Measurements from ENCODE around the gene C11orf42.

The C11orf42 gene

DNA sequence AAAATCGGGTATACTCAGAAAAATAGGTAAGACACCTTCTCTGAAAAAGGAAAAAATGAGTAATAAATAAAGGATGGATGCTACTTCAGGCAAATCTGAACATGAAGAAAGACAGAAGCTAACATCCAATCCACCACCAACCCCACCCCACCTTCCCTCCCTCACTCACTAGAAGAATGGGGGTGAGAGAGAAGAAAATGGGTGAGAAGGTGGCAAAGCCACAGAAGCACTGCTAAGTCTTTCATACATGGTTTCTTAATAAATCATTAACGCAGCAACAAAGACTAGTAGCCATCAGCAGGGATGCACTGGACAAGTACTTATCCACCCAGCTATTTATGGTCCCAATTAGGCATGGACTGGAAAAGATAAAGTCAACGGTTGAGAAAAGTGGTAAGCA is 23.2 kb downstream of the C11orf42 start:
- no peak for TF ChIP-seq REST (IDR thresholded peaks at IDR 0.05; ENCODE audit: low read depth)
- no peak for TF ChIP-seq FOXM1 (IDR thresholded peaks at IDR 0.05; ENCODE audit: borderline replicate concordance, low read depth)
- no peak for TF ChIP-seq NFIC (IDR thresholded peaks at IDR 0.05)
- TF ChIP-seq YY1 (IDR thresholded peaks at IDR 0.05; ENCODE audit: low read depth) = no peak
- no peak for TF ChIP-seq EGR1 (IDR thresholded peaks at IDR 0.05)
- TF ChIP-seq, protein P1, sequence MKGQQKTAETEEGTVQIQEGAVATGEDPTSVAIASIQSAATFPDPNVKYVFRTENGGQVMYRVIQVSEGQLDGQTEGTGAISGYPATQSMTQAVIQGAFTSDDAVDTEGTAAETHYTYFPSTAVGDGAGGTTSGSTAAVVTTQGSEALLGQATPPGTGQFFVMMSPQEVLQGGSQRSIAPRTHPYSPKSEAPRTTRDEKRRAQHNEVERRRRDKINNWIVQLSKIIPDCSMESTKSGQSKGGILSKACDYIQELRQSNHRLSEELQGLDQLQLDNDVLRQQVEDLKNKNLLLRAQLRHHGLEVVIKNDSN (IDR thresholded peaks at IDR 0.05) = no peak
- TF ChIP-seq EP300 (IDR thresholded peaks at IDR 0.05; ENCODE audit: borderline replicate concordance) = no peak
- TF ChIP-seq, protein P2, sequence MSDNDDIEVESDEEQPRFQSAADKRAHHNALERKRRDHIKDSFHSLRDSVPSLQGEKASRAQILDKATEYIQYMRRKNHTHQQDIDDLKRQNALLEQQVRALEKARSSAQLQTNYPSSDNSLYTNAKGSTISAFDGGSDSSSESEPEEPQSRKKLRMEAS (IDR thresholded peaks at IDR 0.05) = no peak
- TF ChIP-seq CEBPB (IDR thresholded peaks at IDR 0.05) = no peak
- no peak for TF ChIP-seq TAF1 (IDR thresholded peaks at IDR 0.05; ENCODE audit: low read depth)
- TF ChIP-seq RAD21 (IDR thresholded peaks at IDR 0.05; ENCODE audit: low read depth) = no peak
- TF ChIP-seq ZBTB7A (IDR thresholded peaks at IDR 0.05; ENCODE audit: low read depth) = no peak
- TF ChIP-seq CREB1 (IDR thresholded peaks at IDR 0.05; ENCODE audit: low read depth) = no peak
- no peak for TF ChIP-seq TCF12 (IDR thresholded peaks at IDR 0.05; ENCODE audit: low read depth)
- no peak for TF ChIP-seq TEAD4 (IDR thresholded peaks at IDR 0.05)

DNA sequence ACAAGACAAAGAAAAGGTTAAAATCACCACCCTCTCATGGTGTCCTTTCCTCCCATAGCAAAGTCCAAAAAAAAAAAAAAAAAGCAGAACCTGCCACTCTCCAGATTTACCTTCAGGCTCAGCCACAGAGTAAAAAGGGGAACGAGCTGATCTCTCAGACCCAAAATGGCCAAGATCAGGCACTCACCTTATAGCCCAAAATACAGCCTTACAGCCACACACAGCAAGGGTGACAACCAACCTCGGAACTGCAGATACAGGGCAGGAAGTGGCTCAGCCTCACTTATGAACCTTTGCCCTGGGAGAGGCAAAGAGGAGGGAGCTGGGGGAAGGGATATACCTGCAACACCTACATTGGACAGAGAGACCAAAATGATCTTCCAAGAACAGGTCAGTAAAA is 24.6 kb downstream of the C11orf42 start:
- TF ChIP-seq CREB1 (IDR thresholded peaks at IDR 0.05; ENCODE audit: low read depth) (no peak), EP300 (IDR thresholded peaks at IDR 0.05; ENCODE audit: borderline replicate concordance) (no peak), TEAD4 (IDR thresholded peaks at IDR 0.05) (no peak), FOXM1 (IDR thresholded peaks at IDR 0.05; ENCODE audit: borderline replicate concordance, low read depth) (no peak), ZBTB7A (IDR thresholded peaks at IDR 0.05; ENCODE audit: low read depth) (no peak), REST (IDR thresholded peaks at IDR 0.05; ENCODE audit: low read depth) (no peak), TCF12 (IDR thresholded peaks at IDR 0.05; ENCODE audit: low read depth) (no peak), TAF1 (IDR thresholded peaks at IDR 0.05; ENCODE audit: low read depth) (no peak), EGR1 (IDR thresholded peaks at IDR 0.05) (no peak), RAD21 (IDR thresholded peaks at IDR 0.05; ENCODE audit: low read depth) (no peak), YY1 (IDR thresholded peaks at IDR 0.05; ENCODE audit: low read depth) (no peak), CEBPB (IDR thresholded peaks at IDR 0.05) (no peak), NFIC (IDR thresholded peaks at IDR 0.05) (no peak)
- TF ChIP-seq, protein P2 (IDR thresholded peaks at IDR 0.05) = no peak
- TF ChIP-seq, protein P1 (IDR thresholded peaks at IDR 0.05) = no peak

DNA sequence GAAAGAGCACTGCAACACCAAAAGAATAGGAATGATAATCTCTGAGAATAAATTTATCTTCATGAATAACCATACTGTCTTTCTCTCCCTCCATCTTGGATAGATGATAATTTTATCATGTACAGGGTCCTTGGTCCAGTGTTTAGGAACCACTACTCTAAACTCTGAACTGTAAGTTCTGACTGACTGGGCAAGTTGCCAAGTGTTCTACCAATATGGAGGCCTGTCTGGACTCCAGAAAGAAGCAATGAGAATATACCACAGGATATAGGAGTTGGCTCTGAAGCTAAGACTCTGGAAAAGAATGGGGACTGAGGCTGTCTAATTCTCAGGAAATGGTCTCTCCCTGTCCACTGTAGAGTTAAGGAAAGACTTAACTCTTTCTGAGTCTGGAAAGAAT is 27.5 kb downstream of the C11orf42 start:
- TF ChIP-seq REST (IDR thresholded peaks at IDR 0.05; ENCODE audit: low read depth) (no peak), EGR1 (IDR thresholded peaks at IDR 0.05) (no peak), FOXM1 (IDR thresholded peaks at IDR 0.05; ENCODE audit: borderline replicate concordance, low read depth) (no peak)

DNA sequence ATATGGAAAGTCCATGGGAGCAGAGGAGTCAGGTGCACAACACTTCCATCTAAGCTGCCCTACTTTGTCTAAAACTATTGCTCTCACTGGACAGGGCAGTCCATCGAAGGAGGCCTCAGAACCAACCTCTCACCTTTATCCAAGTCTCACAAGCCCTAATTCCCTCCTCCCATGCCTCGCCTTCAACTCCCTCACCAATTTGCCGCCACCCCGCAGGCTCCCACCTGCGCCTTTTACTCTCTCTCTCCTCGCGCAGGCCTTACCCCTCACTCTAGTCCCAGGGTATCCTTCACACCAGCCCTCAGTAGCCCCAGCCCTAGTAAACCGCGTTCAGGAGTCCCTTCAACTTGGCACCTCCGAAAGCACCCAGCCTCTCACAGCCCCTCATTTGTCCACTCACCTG is 28.6 kb downstream of the C11orf42 start:
- TF ChIP-seq YY1 (IDR thresholded peaks at IDR 0.05; ENCODE audit: low read depth) (no peak), EGR1 (IDR thresholded peaks at IDR 0.05) (no peak), CEBPB (IDR thresholded peaks at IDR 0.05) (no peak), ZBTB7A (IDR thresholded peaks at IDR 0.05; ENCODE audit: low read depth) (no peak), RAD21 (IDR thresholded peaks at IDR 0.05; ENCODE audit: low read depth) (no peak), CREB1 (IDR thresholded peaks at IDR 0.05; ENCODE audit: low read depth) (no peak), TAF1 (IDR thresholded peaks at IDR 0.05; ENCODE audit: low read depth) (no peak), REST (IDR thresholded peaks at IDR 0.05; ENCODE audit: low read depth) (no peak)
- TF ChIP-seq, protein P2 (IDR thresholded peaks at IDR 0.05) = no peak
- TF ChIP-seq, protein P1 (IDR thresholded peaks at IDR 0.05) = no peak
